HepG2 (cell line): ENCODE data around the gene NOTO. TPM values are rescaled to one million over a fixed set of nuclear protein-coding genes. Genes with fewer than 3 reads are reported as not detected.
A peak's percentile ranks its signal among the peaks of the same experiment; 100 is the strongest.

Source experiments
- ADNP ChIP-seq: sonication (generic); formaldehyde crosslinking; IDR thresholded peaks from 2 replicates; pipeline ENCODE4 v1.4.0; 2020; ENCODE audit warnings: missing genetic modification reagents
- ATF7 ChIP-seq, 2 experiments: fragments of 450-650 bp in 1 of 2; sonication (generic) in 1 of 2; formaldehyde crosslinking in 1 of 2; IDR thresholded peaks; 2 replicates each; pipeline versions ENCODE4 v1.4.0 to v1.6.1; 2016 to 2020; ENCODE audit warnings: antibody characterized with exemption in 1 of 2, mild to moderate bottlenecking in 1 of 2, missing genetic modification reagents in 1 of 2
- ATM ChIP-seq: fragments of 450-650 bp; IDR thresholded peaks from 2 replicates; pipeline ENCODE4 v1.7.1; 2017; ENCODE audit warnings: mild to moderate bottlenecking, borderline replicate concordance
- CEBPG ChIP-seq: IDR thresholded peaks from 2 replicates; pipeline ENCODE4 v1.6.1; 2016
- CENPT ChIP-seq: sonication (generic); formaldehyde crosslinking; IDR thresholded peaks from 2 replicates; pipeline ENCODE4 v1.8.0; 2022; ENCODE audit warnings: low read depth, mild to moderate bottlenecking, moderate library complexity, missing genetic modification reagents
- FOXP1 ChIP-seq, 2 experiments: fragments of 450-650 bp in 1 of 2; IDR thresholded peaks; 2 replicates each; pipeline ENCODE4 v1.6.1; 2017 to 2018; ENCODE audit warnings: antibody characterized with exemption in 1 of 2
- GATA4 ChIP-seq: sonication (generic); IDR thresholded peaks from 2 replicates; pipeline ENCODE4 v1.6.1; 2016; ENCODE audit warnings: antibody characterized with exemption, low read depth, borderline replicate concordance
- GTF3A ChIP-seq: sonication (generic); formaldehyde crosslinking; conservative IDR thresholded peaks from 2 replicates; pipeline ENCODE4 v1.4.0; 2020; ENCODE audit warnings: mild to moderate bottlenecking, missing genetic modification reagents
- IRF2 ChIP-seq: IDR thresholded peaks from 2 replicates; pipeline ENCODE4 v1.6.1; 2018; ENCODE audit warnings: missing genetic modification reagents, missing compliant biosample characterization
- KLF12 ChIP-seq: sonication (generic); formaldehyde crosslinking; IDR thresholded peaks from 2 replicates; pipeline ENCODE4 v1.4.0; 2020; ENCODE audit warnings: missing genetic modification reagents, borderline replicate concordance
- NFKB2 ChIP-seq: sonication (generic); formaldehyde crosslinking; IDR thresholded peaks from 2 replicates; pipeline ENCODE4 v1.4.0; 2020; ENCODE audit warnings: missing genetic modification reagents, borderline replicate concordance
- TCF7 ChIP-seq: sonication (generic); IDR thresholded peaks from 2 replicates; pipeline ENCODE4 v1.6.1; 2016; ENCODE audit warnings: antibody characterized with exemption, low read depth
- TEAD3 ChIP-seq: optimal IDR thresholded peaks from 2 replicates; pipeline ENCODE3; 2016; ENCODE audit warnings: borderline replicate concordance
- ZNF749 ChIP-seq: sonication (generic); formaldehyde crosslinking; IDR thresholded peaks from 2 replicates; pipeline ENCODE4 v1.8.0; 2022; ENCODE audit warnings: mild to moderate bottlenecking, missing genetic modification reagents, moderate library complexity, borderline replicate concordance
- polyA plus RNA-seq, 8 experiments: library from polyadenylated mRNA; depleted of rRNA in 3 of 8; stranded (reverse) in 7 of 8; unstranded in 1 of 8; fragments of >200 nt; fragmentation: Illumina TruSeq in 4 of 8; extraction: Trizol in 4 of 8; gene quantifications; 2 replicates each; pipeline versions ENCODE4 v1.2.1 to v1.2.3, GENCODE V29; 2011 to 2016; ENCODE audit warnings: low read depth in 4 of 8, missing spikeins in 1 of 8, mixed read lengths in 1 of 8; ENCODE audit not compliant: insufficient read depth in 1 of 8
- total RNA-seq, 5 experiments: library from RNA; depleted of rRNA; stranded (reverse); fragments of >200 nt; fragmentation: Illumina TruSeq; extraction: Trizol; gene quantifications; 2 replicates each; pipeline ENCODE4 v1.2.3, GENCODE V29; 2016; ENCODE audit warnings: low read depth in 1 of 5
- TF ChIP-seq, protein P1 (sequence below): sonication (generic); formaldehyde crosslinking; IDR thresholded peaks from 2 replicates; pipeline ENCODE4 v1.5.0; 2020; ENCODE audit warnings: mild to moderate bottlenecking, missing genetic modification reagents
- TF ChIP-seq, protein P2 (sequence below): sonication (generic); formaldehyde crosslinking; IDR thresholded peaks from 2 replicates; pipeline ENCODE4 v1.4.0; 2020; ENCODE audit warnings: missing genetic modification reagents
- TF ChIP-seq, protein P3 (sequence below): sonication (generic); formaldehyde crosslinking; IDR thresholded peaks from 2 replicates; pipeline ENCODE4 v1.9.0; 2021; ENCODE audit warnings: missing genetic modification reagents, mild to moderate bottlenecking, borderline replicate concordance

NOTO gene
- total and polyA plus RNA-seq, 2 of the 13 experiments (the other 11 are each of a cell fraction or from before 2014, with no cell fraction given) = not detected

DNA sequence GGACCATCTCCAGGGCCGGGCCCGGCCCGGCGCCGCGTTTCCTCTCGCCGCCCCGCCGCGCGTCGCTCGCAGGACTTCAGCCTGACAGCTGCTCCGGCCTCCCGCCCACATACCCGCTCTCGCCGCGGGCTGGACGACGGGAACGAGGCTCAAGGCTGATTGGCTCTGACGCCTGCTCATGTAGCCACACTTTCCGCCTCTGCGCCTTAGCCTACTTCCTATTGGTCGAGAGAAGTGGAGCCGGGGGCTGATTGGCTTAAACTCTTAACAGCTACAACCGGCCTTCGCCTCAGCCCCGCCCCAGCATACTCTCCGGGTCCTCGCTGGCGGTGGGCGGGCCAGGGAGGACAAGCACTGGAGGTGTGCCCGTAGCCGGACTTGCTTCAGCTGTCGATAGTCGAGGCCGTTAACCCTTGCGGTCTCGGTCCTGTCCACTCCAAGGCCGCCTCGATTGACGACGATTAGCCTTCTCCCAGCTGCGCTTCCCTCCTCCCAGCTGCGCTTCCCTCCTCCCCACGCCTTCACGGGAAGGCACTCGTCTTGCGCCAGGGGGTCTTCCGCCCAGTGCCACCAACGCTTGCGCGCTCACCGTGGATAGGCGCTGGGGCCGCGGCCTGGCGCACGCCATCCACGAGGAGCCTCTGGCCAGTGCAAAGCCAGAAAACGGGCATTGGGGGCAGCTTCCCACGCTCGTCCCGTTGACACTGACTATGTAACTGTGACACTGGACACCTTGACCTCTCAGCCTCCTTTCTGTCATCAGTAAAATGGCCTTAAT lies 31.0 kb downstream of the NOTO start, which contains the start of gene PRADC1 (continued):
- TF ChIP-seq ATF7 (IDR thresholded peaks at IDR 0.05) = no peak
- no peak for TF ChIP-seq ATF7 (CRISPR knock-in tag; IDR thresholded peaks at IDR 0.05)
- no peak for TF ChIP-seq FOXP1 (IDR thresholded peaks at IDR 0.05)
- no peak for TF ChIP-seq FOXP1 (CRISPR knock-in tag; IDR thresholded peaks at IDR 0.05)
- TF ChIP-seq TEAD3 (CRISPR knock-in tag) = peak; percentile 67
- no peak for TF ChIP-seq ATM
- no peak; the same call in 1 of the 2 replicates for TF ChIP-seq IRF2 (CRISPR knock-in tag)
- TF ChIP-seq CENPT (CRISPR knock-in tag) = peak; percentile 71; the same call in 1 of the 2 replicates
- TF ChIP-seq CEBPG = peak; percentile 36
- TF ChIP-seq, protein P1, sequence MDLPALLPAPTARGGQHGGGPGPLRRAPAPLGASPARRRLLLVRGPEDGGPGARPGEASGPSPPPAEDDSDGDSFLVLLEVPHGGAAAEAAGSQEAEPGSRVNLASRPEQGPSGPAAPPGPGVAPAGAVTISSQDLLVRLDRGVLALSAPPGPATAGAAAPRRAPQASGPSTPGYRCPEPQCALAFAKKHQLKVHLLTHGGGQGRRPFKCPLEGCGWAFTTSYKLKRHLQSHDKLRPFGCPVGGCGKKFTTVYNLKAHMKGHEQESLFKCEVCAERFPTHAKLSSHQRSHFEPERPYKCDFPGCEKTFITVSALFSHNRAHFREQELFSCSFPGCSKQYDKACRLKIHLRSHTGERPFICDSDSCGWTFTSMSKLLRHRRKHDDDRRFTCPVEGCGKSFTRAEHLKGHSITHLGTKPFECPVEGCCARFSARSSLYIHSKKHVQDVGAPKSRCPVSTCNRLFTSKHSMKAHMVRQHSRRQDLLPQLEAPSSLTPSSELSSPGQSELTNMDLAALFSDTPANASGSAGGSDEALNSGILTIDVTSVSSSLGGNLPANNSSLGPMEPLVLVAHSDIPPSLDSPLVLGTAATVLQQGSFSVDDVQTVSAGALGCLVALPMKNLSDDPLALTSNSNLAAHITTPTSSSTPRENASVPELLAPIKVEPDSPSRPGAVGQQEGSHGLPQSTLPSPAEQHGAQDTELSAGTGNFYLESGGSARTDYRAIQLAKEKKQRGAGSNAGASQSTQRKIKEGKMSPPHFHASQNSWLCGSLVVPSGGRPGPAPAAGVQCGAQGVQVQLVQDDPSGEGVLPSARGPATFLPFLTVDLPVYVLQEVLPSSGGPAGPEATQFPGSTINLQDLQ (CRISPR knock-in tag) = 0 out of 2 replicates have a peak, but pooled peaks have one; percentile 63
- peak; percentile 86; the same call in 1 of the 2 replicates for TF ChIP-seq ZNF749 (CRISPR knock-in tag)
- TF ChIP-seq TCF7 = no peak
- 0 out of 2 replicates have a peak, but pooled peaks have one; percentile 12 for TF ChIP-seq GTF3A (CRISPR knock-in tag)
- TF ChIP-seq, protein P2, sequence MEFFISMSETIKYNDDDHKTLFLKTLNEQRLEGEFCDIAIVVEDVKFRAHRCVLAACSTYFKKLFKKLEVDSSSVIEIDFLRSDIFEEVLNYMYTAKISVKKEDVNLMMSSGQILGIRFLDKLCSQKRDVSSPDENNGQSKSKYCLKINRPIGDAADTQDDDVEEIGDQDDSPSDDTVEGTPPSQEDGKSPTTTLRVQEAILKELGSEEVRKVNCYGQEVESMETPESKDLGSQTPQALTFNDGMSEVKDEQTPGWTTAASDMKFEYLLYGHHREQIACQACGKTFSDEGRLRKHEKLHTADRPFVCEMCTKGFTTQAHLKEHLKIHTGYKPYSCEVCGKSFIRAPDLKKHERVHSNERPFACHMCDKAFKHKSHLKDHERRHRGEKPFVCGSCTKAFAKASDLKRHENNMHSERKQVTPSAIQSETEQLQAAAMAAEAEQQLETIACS (CRISPR knock-in tag) = no peak; the same call in none of the 2 replicates
- TF ChIP-seq GATA4 = no peak
- TF ChIP-seq, protein P3, sequence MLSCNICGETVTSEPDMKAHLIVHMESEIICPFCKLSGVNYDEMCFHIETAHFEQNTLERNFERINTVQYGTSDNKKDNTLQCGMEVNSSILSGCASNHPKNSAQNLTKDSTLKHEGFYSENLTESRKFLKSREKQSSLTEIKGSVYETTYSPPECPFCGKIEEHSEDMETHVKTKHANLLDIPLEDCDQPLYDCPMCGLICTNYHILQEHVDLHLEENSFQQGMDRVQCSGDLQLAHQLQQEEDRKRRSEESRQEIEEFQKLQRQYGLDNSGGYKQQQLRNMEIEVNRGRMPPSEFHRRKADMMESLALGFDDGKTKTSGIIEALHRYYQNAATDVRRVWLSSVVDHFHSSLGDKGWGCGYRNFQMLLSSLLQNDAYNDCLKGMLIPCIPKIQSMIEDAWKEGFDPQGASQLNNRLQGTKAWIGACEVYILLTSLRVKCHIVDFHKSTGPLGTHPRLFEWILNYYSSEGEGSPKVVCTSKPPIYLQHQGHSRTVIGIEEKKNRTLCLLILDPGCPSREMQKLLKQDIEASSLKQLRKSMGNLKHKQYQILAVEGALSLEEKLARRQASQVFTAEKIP (CRISPR knock-in tag) = no peak
- peak; percentile 61; the same call in 1 of the 2 replicates for TF ChIP-seq KLF12 (CRISPR knock-in tag)
- TF ChIP-seq NFKB2 = no peak; the same call in 1 of the 2 replicates
- TF ChIP-seq ADNP = no peak
